Amygdala (tissue), 56 donors: ENCODE measurements around the gene LYSET.
A peak's percentile ranks its signal among the peaks of the same experiment; 100 is the strongest.
"Not testable (repeated sequence)": the region's sequence is repeated elsewhere in the genome, so short reads cannot be mapped to it uniquely, and the experiment has no call there.

ENCODE experiments used
- DNase-seq, 56 donors: peaks; one replicate each; lab custom pipeline; 2025; lab: John Stamatoyannopoulos, UW

LYSET gene, protein sequence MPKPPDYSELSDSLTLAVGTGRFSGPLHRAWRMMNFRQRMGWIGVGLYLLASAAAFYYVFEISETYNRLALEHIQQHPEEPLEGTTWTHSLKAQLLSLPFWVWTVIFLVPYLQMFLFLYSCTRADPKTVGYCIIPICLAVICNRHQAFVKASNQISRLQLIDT

DNA sequence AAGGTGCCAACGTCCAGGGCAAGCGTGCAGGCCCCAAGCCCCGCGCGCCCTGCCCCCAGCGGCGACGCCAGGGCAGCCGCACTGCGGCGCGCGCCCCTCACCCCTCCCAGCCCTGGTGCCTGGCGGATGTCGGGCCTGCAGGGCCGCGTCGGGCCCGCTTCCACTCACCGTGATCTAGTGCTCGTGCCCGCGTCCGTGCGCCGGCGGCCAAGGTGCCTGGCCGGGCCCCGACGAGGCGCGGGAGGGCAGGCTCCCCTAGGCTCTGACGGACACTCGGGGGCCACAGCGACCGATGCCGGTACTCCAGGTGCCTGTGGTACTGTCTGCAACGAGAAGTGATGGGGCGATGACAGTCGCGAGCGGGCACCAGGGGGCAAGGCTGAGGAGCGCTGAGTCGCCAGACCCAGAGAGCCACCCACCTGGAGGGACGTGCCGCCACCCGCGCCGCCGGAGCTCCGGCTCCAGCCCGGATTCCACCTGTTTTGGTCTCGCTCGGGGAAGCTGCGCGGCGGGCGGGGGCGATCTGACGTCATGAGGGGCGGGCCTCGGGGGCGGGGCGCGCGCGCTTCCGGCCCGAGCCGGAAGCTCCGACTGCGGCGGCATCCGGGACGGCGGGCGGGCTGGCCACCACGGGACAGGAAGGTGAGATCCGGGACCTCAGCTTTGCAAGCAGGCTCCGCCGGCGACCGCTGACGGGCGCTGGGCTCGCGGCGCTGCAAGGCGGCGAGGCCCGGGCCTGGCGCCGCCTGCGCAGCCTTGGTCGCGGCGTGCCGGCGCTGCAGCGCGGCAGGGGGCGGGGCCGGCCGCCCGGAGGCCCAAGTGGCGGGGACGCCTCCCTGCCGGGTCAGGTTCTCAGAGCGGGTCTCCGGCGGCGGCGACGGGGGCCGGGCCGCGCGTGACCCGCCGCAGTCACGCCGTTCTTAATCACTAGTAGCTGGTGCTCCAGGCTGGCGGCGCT is at the start of gene LYSET, which contains the start of gene MOAP1:
TSS of gene LYSET (plus strand) at position 927 of the 958 bp plus-strand sequence. CDS start 89 bp downstream, outside the sequence.
TSS of gene MOAP1 (minus strand) at position 507 of the 958 bp plus-strand sequence. CDS start 655 bp downstream, outside the sequence.
- peak; percentile 39 to 93 (median 82) for DNase-seq

DNA sequence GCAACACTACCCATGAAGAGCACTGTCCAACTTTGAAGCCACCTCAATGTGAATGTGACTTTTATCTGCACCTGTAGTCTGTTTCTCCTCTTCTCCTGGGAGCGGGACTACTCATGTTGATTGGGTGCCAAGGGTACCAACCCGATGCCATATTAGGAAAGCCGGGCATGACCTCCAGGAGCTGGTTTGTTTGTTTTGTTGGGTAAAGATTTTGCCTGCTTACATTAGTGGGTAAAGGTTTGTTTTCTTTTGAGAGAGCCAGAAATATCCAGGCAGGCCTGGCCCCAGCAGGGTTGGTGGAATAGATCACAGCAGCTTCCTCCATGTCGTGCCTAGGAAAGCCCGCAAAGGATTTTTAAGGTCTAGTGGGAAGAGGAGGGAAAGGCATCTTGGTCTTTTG is 49.7 kb upstream of the LYSET start:
- no peak for DNase-seq

DNA sequence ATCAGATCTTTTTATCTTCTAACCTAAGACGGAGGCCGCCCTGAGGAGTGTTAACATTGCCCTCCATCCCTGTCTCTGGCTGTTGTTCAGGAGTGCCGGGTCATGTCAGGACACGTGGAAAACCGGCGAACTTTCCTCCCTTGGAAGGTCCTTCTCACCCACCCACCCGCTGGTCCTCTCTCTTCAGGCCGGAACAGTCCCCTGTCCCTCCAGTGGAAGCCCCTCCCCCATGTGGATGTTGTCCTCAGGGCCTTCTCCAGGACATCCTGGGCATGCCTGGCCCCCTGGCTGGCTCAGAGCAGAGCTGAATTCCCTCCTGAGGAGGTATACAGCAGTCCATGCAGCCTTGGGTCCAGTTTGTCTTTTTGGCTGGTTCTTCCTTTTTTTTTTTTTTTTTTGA is 49.1 kb upstream of the LYSET start:
- DNase-seq: no peak

DNA sequence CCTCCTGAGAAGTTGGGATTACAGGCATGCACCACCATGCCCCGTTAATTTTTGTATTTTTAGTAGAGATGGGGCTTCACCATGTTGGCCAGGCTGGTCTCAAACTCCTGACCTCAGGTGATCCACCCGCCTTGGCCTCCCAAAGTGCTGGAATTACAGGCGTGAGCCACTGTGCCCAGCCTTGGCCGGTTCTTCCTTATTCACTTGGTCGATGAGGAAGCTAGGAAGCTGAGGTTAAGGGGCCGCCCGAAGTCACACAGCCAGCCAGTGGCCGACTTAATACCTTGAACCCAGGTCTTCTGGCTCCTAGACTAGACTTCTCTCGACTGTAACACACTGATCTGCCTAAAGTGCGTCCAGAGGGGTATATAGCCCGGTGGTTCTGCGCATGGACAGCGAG is 48.6 kb upstream of the LYSET start:
- not testable (repeated sequence) for DNase-seq

DNA sequence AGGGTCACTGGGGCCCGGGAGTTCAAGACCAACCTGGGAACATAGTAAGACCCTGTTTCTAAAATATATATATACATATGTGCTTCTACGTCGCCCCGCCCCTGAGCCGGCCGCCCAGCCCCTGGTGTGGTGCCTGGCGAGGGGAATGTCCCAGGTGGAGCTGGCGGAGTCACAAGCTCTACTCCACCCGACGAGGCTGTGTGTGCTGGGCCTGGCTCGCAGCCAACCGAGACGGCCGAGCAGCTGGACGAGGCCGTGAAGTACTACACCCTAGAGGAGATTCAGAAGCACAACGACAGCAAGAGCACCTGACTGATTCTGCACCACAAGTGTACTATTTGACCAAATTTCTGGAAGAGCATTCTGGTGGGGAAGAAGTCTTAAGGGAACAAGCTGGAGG is 47.3 kb upstream of the LYSET start:
- DNase-seq: no peak

DNA sequence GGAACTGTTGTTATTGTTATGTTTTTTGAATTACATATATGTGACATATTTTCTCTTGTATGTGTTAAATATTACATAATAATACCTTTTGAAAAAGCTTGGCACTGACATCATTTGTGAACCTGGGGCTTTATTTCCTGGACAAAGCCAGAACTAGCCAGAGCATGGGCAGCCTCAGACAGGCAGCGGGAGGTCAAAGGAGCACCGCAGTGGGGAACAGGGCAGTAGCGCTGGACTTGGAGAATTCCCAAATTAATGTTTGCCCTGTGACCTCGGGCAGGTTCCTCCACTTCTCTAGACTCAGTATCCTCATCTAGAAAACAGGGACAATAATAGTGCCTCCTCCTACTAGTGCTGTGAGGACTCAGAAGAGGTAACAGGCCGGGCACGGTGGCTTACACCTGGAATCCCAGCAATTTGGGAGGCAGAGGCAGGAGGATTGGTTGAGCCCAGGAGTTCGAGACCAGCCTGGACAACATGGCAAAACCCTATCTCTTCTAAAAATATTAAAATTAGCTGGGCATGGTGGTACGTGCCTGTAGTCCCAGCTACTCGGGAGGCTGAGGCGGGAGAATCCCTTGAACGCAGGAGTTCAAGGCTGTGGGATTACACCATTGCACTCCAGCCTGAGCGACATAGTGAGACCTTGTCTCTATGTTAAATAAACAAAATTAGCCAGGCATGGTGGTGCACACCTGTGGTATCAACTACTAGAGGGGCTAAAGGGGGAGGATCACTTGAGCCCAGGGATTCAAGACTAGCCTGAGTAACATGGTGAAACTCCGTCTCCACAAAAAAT is 42.1 kb upstream of the LYSET start:
- DNase-seq: no peak

DNA sequence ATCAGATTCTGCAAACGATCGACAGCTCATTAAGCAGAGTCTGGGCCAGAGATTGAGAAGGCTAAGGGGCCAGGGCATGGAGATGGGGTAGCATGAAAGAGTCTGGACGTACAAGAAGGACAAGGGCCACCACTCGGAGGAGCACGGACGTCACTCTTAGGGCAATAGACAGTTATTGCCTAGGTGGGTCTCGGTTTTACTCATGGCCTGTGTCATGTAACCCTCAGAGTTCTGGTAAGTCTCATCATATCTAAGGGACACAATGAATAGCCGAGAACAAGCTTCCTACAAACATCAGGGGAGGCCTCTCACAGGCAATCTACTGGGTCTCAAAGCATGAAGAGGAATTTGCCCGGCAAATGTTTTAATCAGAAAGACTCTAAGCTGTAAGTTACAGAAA is 39.0 kb upstream of the LYSET start:
- DNase-seq: no peak

DNA sequence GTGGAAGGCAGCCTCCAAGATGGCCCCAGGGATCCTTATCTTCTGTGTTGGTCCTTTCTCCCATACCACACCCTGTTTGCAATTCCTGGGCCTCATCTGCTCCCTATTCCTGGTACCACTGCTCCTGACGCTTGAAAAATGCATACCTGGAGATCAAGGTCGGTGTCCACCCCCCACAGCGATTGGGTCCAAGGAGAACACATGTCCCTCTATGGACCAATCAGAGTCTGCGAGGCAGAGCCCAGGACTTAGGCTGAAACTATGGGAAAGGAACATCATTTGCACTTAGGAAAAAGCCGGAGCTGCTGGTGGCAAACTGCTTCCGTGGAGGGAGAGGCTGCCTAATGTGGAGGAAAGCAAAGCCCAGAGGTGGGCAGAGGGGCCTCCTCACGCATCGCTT is 36.1 kb upstream of the LYSET start:
- no peak for DNase-seq

DNA sequence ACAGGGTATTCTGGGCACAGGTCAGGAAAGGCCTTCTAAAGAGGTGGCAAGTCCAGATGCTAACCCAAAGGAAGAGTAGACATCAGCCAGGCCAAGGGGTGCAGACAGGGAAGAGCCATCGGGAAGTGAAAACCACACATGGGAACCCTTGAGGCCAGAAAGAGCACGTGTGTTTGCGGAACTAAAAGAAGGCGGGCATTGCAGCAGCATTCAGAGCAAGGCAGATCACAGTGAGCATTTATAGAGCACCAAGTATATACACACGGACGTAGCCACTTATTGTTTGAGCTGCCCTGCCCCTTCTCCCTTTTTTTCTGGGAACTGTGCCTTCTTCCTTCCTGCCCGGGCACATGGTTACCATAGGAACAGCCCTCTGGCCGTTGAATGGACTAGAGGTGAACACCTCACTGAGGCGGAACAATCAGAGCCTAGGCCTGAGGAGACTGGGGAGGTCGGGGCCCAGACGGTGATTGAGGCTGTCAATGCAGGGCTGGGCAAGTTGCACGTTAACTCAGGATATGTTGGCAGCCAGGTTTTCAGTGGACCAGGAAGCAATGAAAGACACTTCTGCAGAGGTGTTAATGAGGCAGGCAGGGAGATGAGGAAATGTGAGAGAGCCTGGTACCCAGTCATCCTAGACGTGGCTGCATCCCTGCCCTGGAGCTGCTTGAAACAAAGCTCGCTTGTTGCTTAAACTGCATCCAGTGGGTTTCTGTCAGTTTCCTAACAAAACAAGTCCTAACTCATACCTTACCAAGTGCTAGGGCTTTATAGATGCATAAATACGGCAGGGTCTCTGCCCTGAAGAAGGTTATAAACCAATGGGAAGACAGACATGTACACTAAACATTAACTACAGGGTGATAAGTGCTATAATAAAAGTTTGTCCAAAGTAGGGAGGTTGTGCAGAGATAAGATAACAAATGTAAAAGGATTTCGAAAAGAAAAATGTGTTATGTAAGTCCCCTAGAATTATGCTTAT is 34.6 kb upstream of the LYSET start:
- peak in 1 of 56 donors; percentile 32 for DNase-seq

DNA sequence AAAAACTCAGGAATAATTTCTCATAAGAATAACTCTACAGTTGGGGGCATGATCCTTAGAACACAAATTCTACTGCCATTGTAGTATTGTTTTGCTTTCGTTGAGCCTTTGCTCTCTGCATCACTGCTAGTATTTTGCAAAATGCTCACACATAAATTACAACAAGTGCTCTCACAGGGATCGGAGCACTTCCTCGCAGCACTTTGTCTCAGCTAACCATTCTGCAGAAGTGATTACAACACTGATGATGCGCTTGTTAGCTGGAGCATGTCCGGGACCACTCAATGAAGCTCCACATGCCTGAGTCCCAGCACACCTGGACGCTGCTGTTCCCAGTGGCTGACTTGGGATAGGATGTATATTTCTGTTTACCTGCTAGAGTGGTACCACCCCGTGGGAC is 32.0 kb upstream of the LYSET start:
- no peak for DNase-seq

DNA sequence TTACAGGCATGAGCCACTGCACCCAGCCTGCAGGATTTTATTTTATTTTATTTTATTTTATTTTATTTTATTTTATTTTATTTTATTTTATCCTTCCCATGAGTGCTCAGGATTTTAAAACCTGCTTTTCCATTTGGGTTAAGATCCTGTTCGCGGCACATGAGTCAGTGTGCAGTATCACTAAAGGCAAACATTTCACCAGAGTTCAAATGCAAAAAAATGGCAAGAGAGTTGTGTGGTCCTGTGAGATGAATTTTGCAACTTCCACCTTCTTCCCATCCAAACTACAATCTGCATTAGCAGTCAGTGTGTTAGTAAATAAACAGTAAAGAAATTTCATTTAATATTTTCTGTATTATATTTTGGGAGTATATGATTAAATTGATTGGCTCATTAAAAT is 29.4 kb upstream of the LYSET start:
- no peak for DNase-seq

DNA sequence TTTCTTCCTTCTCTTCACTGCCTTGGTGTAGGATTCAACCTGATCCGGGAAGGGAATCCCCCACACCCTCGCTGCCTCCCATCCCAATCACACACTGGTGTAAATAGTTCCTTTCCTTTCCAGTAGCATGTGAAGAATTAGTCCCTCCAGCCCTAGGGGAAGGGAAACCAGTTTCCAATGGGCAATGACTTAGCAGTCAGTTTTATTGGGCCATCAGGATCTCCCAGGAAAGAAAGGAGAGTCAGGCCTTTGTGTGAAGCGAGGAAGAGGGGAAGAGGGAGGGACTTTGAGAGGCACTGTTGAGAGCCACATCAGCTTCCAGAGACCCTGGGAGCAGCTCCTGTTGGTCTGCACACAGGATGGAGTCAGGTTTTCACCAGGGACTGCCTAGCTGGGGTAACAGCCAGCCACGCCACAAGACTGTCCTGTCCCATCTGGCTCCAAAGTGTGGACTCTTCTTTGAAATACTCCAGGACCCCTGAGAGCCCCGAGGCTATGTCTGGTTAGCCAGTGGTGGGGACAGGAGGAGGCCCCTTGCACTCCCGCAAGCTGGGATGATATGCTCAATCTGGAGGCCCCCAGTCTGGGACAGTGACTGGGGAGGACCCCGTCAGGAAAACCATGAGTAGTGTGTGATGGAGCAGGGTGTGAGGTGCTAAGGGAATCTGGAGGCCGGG is 28.3 kb upstream of the LYSET start:
- no peak for DNase-seq

DNA sequence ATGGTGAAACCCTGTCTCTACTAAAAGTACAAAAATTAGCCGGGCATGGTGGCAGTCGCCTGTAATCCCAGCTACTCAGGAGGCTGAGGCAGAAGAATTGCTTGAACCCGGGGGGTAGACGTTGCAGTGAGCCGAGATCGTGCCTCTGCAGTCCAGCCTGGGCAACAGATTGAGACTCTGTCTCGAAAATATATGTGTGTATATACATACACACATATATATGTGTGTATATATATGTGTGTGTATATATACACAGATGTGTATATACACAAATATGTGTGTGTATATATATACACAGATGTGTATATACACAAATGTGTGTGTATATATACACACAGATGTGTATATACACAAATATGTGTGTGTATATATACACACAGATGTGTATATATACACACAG is 26.8 kb upstream of the LYSET start:
- not testable (repeated sequence) for DNase-seq

DNA sequence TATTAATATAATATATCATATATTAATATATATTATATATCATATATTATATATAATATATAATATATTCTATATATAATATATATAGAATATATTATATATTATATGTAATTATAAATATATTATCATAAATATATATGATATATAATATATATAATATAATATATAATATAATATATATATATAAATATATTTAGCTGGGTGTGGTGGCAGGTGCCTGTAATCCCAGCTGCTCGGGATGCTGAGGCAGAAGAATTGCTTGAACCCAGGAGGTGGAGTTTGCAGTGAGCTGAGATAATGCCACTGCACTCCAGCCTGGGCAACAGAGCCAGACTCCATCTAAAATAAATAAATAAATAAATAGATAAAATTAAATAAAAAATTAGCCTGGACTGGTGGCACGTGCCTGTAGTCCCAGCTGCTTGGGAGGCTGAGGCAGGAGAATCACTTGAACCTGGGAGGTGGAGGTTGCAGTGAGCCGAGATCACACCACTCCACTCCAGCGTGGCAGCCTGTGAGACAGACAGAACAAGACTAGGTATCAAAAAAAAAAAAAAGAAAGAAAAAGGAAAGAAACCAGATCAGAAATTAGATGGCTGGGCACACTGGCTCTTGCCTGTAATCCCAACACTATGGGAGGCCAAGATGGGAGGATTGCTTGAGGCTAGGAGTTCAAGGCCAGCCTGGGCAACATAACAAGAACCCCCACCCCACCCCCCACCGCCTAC is 25.3 kb upstream of the LYSET start:
- not testable (repeated sequence) for DNase-seq

DNA sequence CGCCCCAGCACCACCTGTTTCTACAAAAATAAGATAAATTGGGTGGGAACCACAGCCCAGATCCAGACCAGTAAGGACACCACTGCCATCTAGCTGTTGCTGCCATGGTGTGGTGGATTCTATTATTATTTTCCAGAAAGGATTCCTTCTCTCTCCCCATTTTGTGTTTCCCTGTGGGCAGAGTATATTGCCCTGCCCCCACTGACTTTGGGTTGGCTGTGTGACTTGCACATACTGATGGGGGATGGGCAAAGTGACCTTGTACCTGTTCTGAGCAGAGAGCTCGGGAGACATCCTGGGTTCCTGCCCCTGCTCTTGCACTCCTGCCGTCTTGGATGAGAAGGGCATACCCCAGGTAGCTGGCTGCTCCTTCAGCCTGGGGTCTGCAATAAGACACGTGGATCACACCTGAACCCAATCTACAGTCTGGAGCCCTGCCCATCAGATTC is 24.7 kb upstream of the LYSET start:
- DNase-seq: peak in 1 of 56 donors; percentile 11

DNA sequence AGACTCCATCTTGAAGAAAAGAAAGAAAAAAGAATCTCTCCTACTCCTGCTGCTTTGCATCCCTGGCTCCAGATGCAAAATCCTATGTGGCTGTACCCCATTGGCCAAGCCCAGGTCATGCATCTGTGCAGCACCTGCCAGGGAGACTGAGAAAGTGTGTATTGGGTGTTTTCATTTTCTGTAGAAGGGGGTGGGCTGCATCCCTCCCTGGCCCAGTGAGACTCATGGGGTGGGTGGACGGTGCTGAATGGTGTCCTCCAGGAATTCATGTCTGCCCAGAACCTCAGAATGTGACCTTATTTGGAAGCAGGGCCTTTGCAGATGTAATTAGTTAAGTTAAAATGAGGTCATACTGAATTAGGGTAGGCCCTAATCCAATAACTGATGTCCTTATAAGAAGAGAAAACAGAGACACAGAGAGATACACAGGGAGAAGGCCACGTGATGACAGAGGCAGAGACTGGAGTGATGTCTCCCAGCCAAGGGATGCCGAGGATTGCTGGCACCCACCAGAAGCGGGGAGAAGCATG is 23.6 kb upstream of the LYSET start:
- no peak for DNase-seq

DNA sequence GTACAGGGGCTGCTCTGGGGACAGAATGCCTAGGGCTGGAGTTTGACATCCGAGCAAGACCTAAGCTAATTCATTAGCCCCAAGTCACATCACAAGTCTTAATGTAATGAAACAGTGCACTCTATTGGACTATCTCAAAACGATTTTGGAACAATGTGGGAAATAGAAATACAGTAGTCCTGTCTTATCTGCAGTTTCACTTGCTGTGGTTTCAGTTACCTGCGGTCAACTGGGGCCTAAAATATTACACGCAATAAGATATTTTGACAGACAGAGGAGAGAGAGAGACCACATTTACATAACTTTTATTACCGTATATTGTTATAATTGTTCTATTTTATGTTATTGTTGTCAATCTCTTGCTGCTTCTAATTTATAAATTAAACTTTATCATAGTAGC is 21.6 kb upstream of the LYSET start:
- DNase-seq: no peak
